ENCODE data around the gene CNOT3. TPM values are rescaled to one million over a fixed set of nuclear protein-coding genes. Genes with fewer than 3 reads are reported as not detected.
A peak's percentile ranks its signal among the peaks of the same experiment; 100 is the strongest.

The CNOT3 gene
- total and polyA plus RNA-seq, 7 experiments from 2014 or later: 10.1 to 84.6 (median 41.2) TPM

GRCh38 chr19:54186934-54187381 is 49.4 kb downstream of the CNOT3 start:
- Histone ChIP-seq H3K27ac (ENCODE audit: low read depth, low read length) (no peak overlapping the region), H3K4me1 (ENCODE audit: control insufficient read depth in 2 of 2, insufficient read depth in 2 of 2, low read length in 2 of 2) (peaks cover 15 to 16% of the 10 kb centered on the region in 2 donors), H3K9me3 (ENCODE audit: control insufficient read depth in 2 of 3, low read length in 3 of 3) (no peaks in the 10 kb centered on the region), H3K36me3 (ENCODE audit: control insufficient read depth in 2 of 3, insufficient read depth in 3 of 3, low read length in 3 of 3) (peaks cover 0 to 9% (median 0%) of the 10 kb centered on the region in 3 experiments), H3K4me3 (ENCODE audit: low read length) (no peak overlapping the region), H3K27me3 (ENCODE audit: control insufficient read depth in 2 of 2, insufficient read depth in 2 of 2, low read length in 2 of 2) (no peaks in the 10 kb centered on the region)
- H3K36me3 Mint-ChIP-seq: peaks cover 0 to 9% (median 0%) of the 10 kb centered on the region in 5 donors
- H3K4me1 Mint-ChIP-seq: peaks cover 7 to 30% (median 28%) of the 10 kb centered on the region in 7 donors
- DNase-seq (no peak), ATAC-seq (no peak)
- peak overlapping the region in 5 of 9 donors; percentile 73 to 100 (median 82) for H3K27ac Mint-ChIP-seq
- CTCF ChIA-PET: no interaction called here
- H3K27me3 Mint-ChIP-seq: peaks cover 0 to 2% (median 0%) of the 10 kb centered on the region in 5 donors
- POLR2A ChIA-PET: interaction anchor here (2.6 to 7.0 kb wide), 2 partner anchors 14 to 28 kb away, joined by 11 to 135 read pairs; partner anchors contain the start of genes LENG1 and RPS9
- H3K4me3 Mint-ChIP-seq: peak overlapping the region in 8 of 10 donors; percentile 56 to 97 (median 90)
- H3K9me3 Mint-ChIP-seq: peaks cover 0 to 2% (median 0%) of the 10 kb centered on the region in 11 donors
- intact Hi-C loops (cut with micrococcal nuclease): no loop called here

- peak overlapping the region; percentile 99 for H3K27ac ChIP-seq (ENCODE audit: low read depth, low read length)
- ATAC-seq (no peak), DNase-seq (peak in 2 of 9 donors; percentile 73 to 77)
- POLR2A ChIA-PET: interaction anchor here (1.0 to 7.0 kb wide), 11 partner anchors 12 to 73 kb away, joined by 3 to 135 read pairs (median 11); partner anchors contain the start of genes CNOT3, LENG1, PRPF31 and RPS9
- peaks cover 1 to 13% (median 2%) of the 10 kb centered on the region in 3 experiments for H3K36me3 ChIP-seq (ENCODE audit: control insufficient read depth in 2 of 3, insufficient read depth in 3 of 3, low read length in 3 of 3)
- peaks cover 0 to 14% (median 4%) of the 10 kb centered on the region in 5 donors for H3K36me3 Mint-ChIP-seq
- intact Hi-C loops (cut with micrococcal nuclease): loop anchor here in 1 of 2 donors (2.0 kb wide), 1 partner anchor 20 kb away; no protein-coding TSS in a partner anchor
- CTCF ChIA-PET: interaction anchor here (0.9 to 2.1 kb wide), 4 partner anchors 20 to 79 kb away, joined by 3 to 6 read pairs (median 4); partner anchors contain the start of genes CNOT3 and LENG1
- no peaks in the 10 kb centered on the region for H3K27me3 ChIP-seq (ENCODE audit: control insufficient read depth in 2 of 2, insufficient read depth in 2 of 2, low read length in 2 of 2)
- no peaks in the 10 kb centered on the region for H3K9me3 ChIP-seq (ENCODE audit: control insufficient read depth in 2 of 3, low read length in 3 of 3)
- H3K4me1 ChIP-seq (ENCODE audit: control insufficient read depth in 2 of 2, insufficient read depth in 2 of 2, low read length in 2 of 2): peaks cover 20 to 22% of the 10 kb centered on the region in 2 donors
- peaks cover 0 to 2% (median 0%) of the 10 kb centered on the region in 5 donors for H3K27me3 Mint-ChIP-seq
- H3K4me1 Mint-ChIP-seq: peaks cover 15 to 42% (median 39%) of the 10 kb centered on the region in 7 donors
- H3K4me3 Mint-ChIP-seq: peak overlapping the region; percentile 77 to 99 (median 90)
- peak overlapping the region; percentile 52 to 100 (median 82) for H3K27ac Mint-ChIP-seq
- peaks cover 0 to 2% (median 0%) of the 10 kb centered on the region in 11 donors for H3K9me3 Mint-ChIP-seq
- peak overlapping the region; percentile 81 for H3K4me3 ChIP-seq (ENCODE audit: low read length)
Observed at GRCh38 chr19:54188215-54188871, 50.8 kb downstream of the CNOT3 start.

GRCh38 chr19:54189145-54189734 is 51.7 kb downstream of the CNOT3 start, which contains the start of gene MBOAT7:
TSS of gene MBOAT7 (minus strand) at chr19:54189580. CDS start at chr19:54188508, 1,072 bp downstream.
- no peak for ATAC-seq
- Histone ChIP-seq H3K9me3 (ENCODE audit: control insufficient read depth in 2 of 3, low read length in 3 of 3) (no peaks in the 10 kb centered on the region), H3K36me3 (ENCODE audit: control insufficient read depth in 2 of 3, insufficient read depth in 3 of 3, low read length in 3 of 3) (peaks cover 5 to 18% (median 5%) of the 10 kb centered on the region in 3 experiments), H3K4me1 (ENCODE audit: control insufficient read depth in 2 of 2, insufficient read depth in 2 of 2, low read length in 2 of 2) (peaks cover 20 to 22% of the 10 kb centered on the region in 2 donors), H3K27ac (ENCODE audit: low read depth, low read length) (peak within 1 kb of the TSS; percentile 99), H3K27me3 (ENCODE audit: control insufficient read depth in 2 of 2, insufficient read depth in 2 of 2, low read length in 2 of 2) (no peaks in the 10 kb centered on the region), H3K4me3 (ENCODE audit: low read length) (peak within 1 kb of the TSS; percentile 81)
- peaks cover 0 to 2% (median 0%) of the 10 kb centered on the region in 11 donors for H3K9me3 Mint-ChIP-seq
- H3K27ac Mint-ChIP-seq: peak within 1 kb of the TSS; percentile 97 to 100 (median 99)
- peaks cover 15 to 47% (median 39%) of the 10 kb centered on the region in 7 donors for H3K4me1 Mint-ChIP-seq
- ChIA-PET POLR2A (interaction anchor here (0.7 to 7.0 kb wide), 22 partner anchors 11 to 1465 kb away, joined by 3 to 135 read pairs (median 6); partner anchors contain the start of genes CNOT3, FIZ1, LENG1 and LENG8), CTCF (interaction anchor here (0.6 to 2.1 kb wide), 8 partner anchors 9 to 184 kb away, joined by 3 to 6 read pairs (median 4); partner anchors contain the start of genes CNOT3 and LENG1)
- H3K4me3 Mint-ChIP-seq: peak within 1 kb of the TSS; percentile 90 to 100 (median 93)
- intact Hi-C loops (cut with micrococcal nuclease): loop anchor here (1.0 to 2.0 kb wide), 4 partner anchors 11 to 42 kb away; no protein-coding TSS in a partner anchor
- peaks cover 0 to 2% (median 0%) of the 10 kb centered on the region in 5 donors for H3K27me3 Mint-ChIP-seq
- no peak for DNase-seq
- peaks cover 0 to 18% (median 5%) of the 10 kb centered on the region in 5 donors for H3K36me3 Mint-ChIP-seq

- intact Hi-C loops (cut with micrococcal nuclease): loop anchor here (1.0 to 10.0 kb wide), 20 partner anchors 10 to 1464 kb away; partner anchors contain the start of genes CNOT3 (in 2 of the 2), LENG8 (in 2 of the 2), MYADM (in 2 of the 2) and NDUFA3 (in 2 of the 2)
- peaks cover 20 to 22% of the 10 kb centered on the region in 2 donors for H3K4me1 ChIP-seq (ENCODE audit: control insufficient read depth in 2 of 2, insufficient read depth in 2 of 2, low read length in 2 of 2)
- ATAC-seq: peak; percentile 73
- DNase-seq: peak; percentile 98 to 100 (median 100)
- no peaks in the 10 kb centered on the region for H3K27me3 ChIP-seq (ENCODE audit: control insufficient read depth in 2 of 2, insufficient read depth in 2 of 2, low read length in 2 of 2)
- CTCF ChIA-PET: interaction anchor here (0.7 to 2.1 kb wide), 5 partner anchors 8 to 87 kb away, joined by 3 to 6 read pairs (median 4); partner anchors contain the start of genes CNOT3 and LENG1
- H3K9me3 ChIP-seq (ENCODE audit: control insufficient read depth in 2 of 3, low read length in 3 of 3): no peaks in the 10 kb centered on the region
- Mint-ChIP-seq H3K4me1 (peaks cover 15 to 47% (median 39%) of the 10 kb centered on the region in 7 donors), H3K4me3 (peak overlapping the region; percentile 90 to 100 (median 93)), H3K27me3 (peaks cover 0 to 2% (median 0%) of the 10 kb centered on the region in 5 donors), H3K36me3 (peaks cover 0 to 18% (median 5%) of the 10 kb centered on the region in 5 donors), H3K9me3 (peaks cover 0 to 2% (median 0%) of the 10 kb centered on the region in 11 donors), H3K27ac (peak overlapping the region; percentile 97 to 100 (median 99))
- peak overlapping the region; percentile 99 for H3K27ac ChIP-seq (ENCODE audit: low read depth, low read length)
- H3K4me3 ChIP-seq (ENCODE audit: low read length): peak overlapping the region; percentile 81
- H3K36me3 ChIP-seq (ENCODE audit: control insufficient read depth in 2 of 3, insufficient read depth in 3 of 3, low read length in 3 of 3): peaks cover 5 to 18% (median 5%) of the 10 kb centered on the region in 3 experiments
- POLR2A ChIA-PET: interaction anchor here (0.7 to 7.0 kb wide), 24 partner anchors 11 to 1465 kb away, joined by 3 to 135 read pairs (median 6); partner anchors contain the start of genes CNOT3, FIZ1, LENG1 and LENG8
Observed at GRCh38 chr19:54189735-54190502, 52.4 kb downstream of the CNOT3 start.

- peaks cover 0 to 2% (median 0%) of the 10 kb centered on the region in 5 donors for H3K27me3 Mint-ChIP-seq
- H3K4me3 ChIP-seq (ENCODE audit: low read length): peak overlapping the region; percentile 89
- peak overlapping the region; percentile 97 to 100 (median 99) for H3K27ac Mint-ChIP-seq
- peaks cover 5 to 18% (median 5%) of the 10 kb centered on the region in 3 experiments for H3K36me3 ChIP-seq (ENCODE audit: control insufficient read depth in 2 of 3, insufficient read depth in 3 of 3, low read length in 3 of 3)
- H3K4me1 ChIP-seq (ENCODE audit: control insufficient read depth in 2 of 2, insufficient read depth in 2 of 2, low read length in 2 of 2): peaks cover 20 to 22% of the 10 kb centered on the region in 2 donors
- H3K4me1 Mint-ChIP-seq: peaks cover 21 to 47% (median 38%) of the 10 kb centered on the region in 7 donors
- intact Hi-C loops (cut with micrococcal nuclease): loop anchor here (1.0 to 10.0 kb wide), 16 partner anchors 10 to 1464 kb away; partner anchors contain the start of genes CNOT3 (in 2 of the 2), LENG8 (in 2 of the 2), MYADM (in 2 of the 2) and NDUFA3 (in 2 of the 2)
- DNase-seq: peak in 8 of 9 donors; percentile 99 to 100 (median 100)
- H3K9me3 ChIP-seq (ENCODE audit: control insufficient read depth in 2 of 3, low read length in 3 of 3): no peaks in the 10 kb centered on the region
- H3K9me3 Mint-ChIP-seq: peaks cover 0 to 2% (median 0%) of the 10 kb centered on the region in 11 donors
- H3K27ac ChIP-seq (ENCODE audit: low read depth, low read length): peak overlapping the region; percentile 99
- H3K36me3 Mint-ChIP-seq: peaks cover 0 to 20% (median 10%) of the 10 kb centered on the region in 5 donors
- CTCF ChIA-PET: no interaction called here
- no peaks in the 10 kb centered on the region for H3K27me3 ChIP-seq (ENCODE audit: control insufficient read depth in 2 of 2, insufficient read depth in 2 of 2, low read length in 2 of 2)
- H3K4me3 Mint-ChIP-seq: peak overlapping the region; percentile 90 to 100 (median 93)
- ATAC-seq: peak; percentile 70
- POLR2A ChIA-PET: interaction anchor here (0.6 to 7.0 kb wide), 14 partner anchors 10 to 1464 kb away, joined by 3 to 135 read pairs (median 6); partner anchors contain the start of genes CNOT3, LENG1, MYADM and PRPF31
Observed at GRCh38 chr19:54190503-54191010, 53.0 kb downstream of the CNOT3 start.

All from naive thymus-derived CD4-positive, alpha-beta T cell (primary cell).